Osteoblast (primary cell): ENCODE measurements around the gene ARID3C. TPM values are rescaled to one million over a fixed set of nuclear protein-coding genes. Genes with fewer than 3 reads are reported as not detected.

ENCODE experiments used
- DNase-seq: peaks from one replicate; pipeline ENCODE4 v3.0.0; 2011; ENCODE audit warnings: low spot score, mixed read lengths; ENCODE audit not compliant: insufficient read length; ENCODE audit errors: missing footprints
- H2AFZ ChIP-seq: 2 replicates; pipeline ENCODE4 v1.6.0; 2011; ENCODE audit warnings: mild to moderate bottlenecking, low read length
- H3K27ac ChIP-seq: 2 replicates; pipeline ENCODE4 v1.5.1; 2011; ENCODE audit warnings: mild to moderate bottlenecking, low read depth, low read length, moderate library complexity
- H3K27me3 ChIP-seq: 2 replicates; pipeline ENCODE4 v1.6.0; 2012; ENCODE audit warnings: mild to moderate bottlenecking, control low read depth, inconsistent platforms, low read length, moderate library complexity; ENCODE audit not compliant: insufficient read depth
- H3K36me3 ChIP-seq: 2 replicates; pipeline ENCODE4 v1.5.1; 2011; ENCODE audit warnings: mild to moderate bottlenecking, low read length, control low read depth, moderate library complexity; ENCODE audit not compliant: insufficient read depth
- H3K4me1 ChIP-seq: 2 replicates; pipeline ENCODE4 v1.5.1; 2011; ENCODE audit warnings: mild to moderate bottlenecking, low read length, control low read depth, moderate library complexity; ENCODE audit not compliant: insufficient read depth
- H3K4me2 ChIP-seq: 2 replicates; pipeline ENCODE4 v1.6.0; 2011; ENCODE audit warnings: mild to moderate bottlenecking, low read length; ENCODE audit not compliant: insufficient read depth
- H3K4me3 ChIP-seq: fragments of 200-600 bp; sonication (generic); 3 replicates; pipeline ENCODE4 v1.5.1; 2012; ENCODE audit warnings: mild to moderate bottlenecking, low read length, inconsistent platforms; ENCODE audit not compliant: insufficient read depth
- H3K79me2 ChIP-seq: 2 replicates; pipeline ENCODE4 v1.6.0; 2012; ENCODE audit warnings: mild to moderate bottlenecking, low read length, control low read depth, inconsistent platforms; ENCODE audit not compliant: insufficient read depth
- H3K9me3 ChIP-seq: 2 replicates; pipeline ENCODE4 v1.5.1; 2011; ENCODE audit warnings: low read depth, low read length, control low read depth
- H4K20me1 ChIP-seq: 2 replicates; pipeline ENCODE4 v1.6.0; 2012; ENCODE audit warnings: mild to moderate bottlenecking, low read length, control low read depth; ENCODE audit not compliant: insufficient read depth
- total RNA-seq: library from RNA; depleted of rRNA; stranded (reverse); fragments of >200 nt; gene quantifications from 2 replicates; pipeline ENCODE4 v1.2.3, GENCODE V29; 2012
- TF ChIP-seq, protein P1 (sequence below): IDR thresholded peaks from 2 replicates; pipeline ENCODE4 v1.5.1; 2011; ENCODE audit warnings: mild to moderate bottlenecking, low read depth, low read length, moderate library complexity; ENCODE audit errors: extremely low read depth

The ARID3C gene
- total RNA-seq, 1 donor = under 0.01 TPM

DNA sequence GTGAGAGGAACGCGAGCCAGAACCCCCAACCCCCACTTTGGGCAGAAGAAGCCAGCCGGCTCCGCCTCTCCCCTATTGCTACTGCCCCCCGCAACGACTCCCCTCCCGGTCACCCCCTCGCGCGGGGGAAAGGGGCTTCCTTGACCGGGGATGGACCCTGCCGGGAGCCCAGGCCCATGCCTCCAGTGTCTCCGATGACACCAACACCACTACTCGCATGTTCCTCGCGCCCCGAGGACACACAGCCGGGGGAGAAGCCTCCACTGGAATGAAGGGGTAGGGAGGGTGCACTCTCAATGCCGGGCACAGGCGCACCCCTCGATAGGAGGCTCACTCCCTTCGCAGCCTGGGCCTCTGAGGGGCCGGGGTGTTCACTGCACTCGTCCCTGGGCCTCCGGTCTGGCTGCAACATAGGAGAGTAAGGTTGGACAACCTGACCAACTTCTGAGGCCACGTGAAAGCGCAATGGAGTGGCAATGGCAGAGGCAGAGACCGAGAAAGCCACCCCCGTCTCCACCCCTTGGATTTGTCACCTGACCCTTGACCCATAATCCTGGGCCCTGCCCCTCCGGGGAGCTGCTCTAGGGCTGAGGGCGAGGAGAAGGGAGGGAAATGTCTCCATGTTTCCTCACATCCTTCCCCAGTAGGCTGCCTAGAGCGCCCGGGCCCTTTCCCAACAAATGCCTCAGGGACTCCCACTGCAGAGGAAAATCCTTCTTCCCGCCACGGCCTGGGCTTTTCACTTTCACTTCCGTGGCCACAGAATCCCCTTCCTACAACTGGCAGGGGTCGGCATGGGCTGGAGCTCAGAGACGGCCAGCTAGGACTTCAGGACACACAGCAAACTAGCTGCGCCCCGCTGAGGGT, 38.3 kb downstream of the ARID3C start:
- Histone ChIP-seq H3K36me3 (no peaks in the 10 kb centered on the region), H4K20me1 (peaks cover 5% of the 10 kb centered on the region), H3K4me1 (no peaks in the 10 kb centered on the region), H3K27me3 (peaks cover 81% of the 10 kb centered on the region), H3K79me2 (no peaks in the 10 kb centered on the region), H3K4me3 (peak overlapping the region; percentile 40), H3K9me3 (no peaks in the 10 kb centered on the region), H3K27ac (no peak overlapping the region), H2AFZ (no peak overlapping the region), H3K4me2 (peak overlapping the region; percentile 40)
- DNase-seq = peak; percentile 95
- TF ChIP-seq, protein P1, sequence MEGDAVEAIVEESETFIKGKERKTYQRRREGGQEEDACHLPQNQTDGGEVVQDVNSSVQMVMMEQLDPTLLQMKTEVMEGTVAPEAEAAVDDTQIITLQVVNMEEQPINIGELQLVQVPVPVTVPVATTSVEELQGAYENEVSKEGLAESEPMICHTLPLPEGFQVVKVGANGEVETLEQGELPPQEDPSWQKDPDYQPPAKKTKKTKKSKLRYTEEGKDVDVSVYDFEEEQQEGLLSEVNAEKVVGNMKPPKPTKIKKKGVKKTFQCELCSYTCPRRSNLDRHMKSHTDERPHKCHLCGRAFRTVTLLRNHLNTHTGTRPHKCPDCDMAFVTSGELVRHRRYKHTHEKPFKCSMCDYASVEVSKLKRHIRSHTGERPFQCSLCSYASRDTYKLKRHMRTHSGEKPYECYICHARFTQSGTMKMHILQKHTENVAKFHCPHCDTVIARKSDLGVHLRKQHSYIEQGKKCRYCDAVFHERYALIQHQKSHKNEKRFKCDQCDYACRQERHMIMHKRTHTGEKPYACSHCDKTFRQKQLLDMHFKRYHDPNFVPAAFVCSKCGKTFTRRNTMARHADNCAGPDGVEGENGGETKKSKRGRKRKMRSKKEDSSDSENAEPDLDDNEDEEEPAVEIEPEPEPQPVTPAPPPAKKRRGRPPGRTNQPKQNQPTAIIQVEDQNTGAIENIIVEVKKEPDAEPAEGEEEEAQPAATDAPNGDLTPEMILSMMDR = no peak

DNA sequence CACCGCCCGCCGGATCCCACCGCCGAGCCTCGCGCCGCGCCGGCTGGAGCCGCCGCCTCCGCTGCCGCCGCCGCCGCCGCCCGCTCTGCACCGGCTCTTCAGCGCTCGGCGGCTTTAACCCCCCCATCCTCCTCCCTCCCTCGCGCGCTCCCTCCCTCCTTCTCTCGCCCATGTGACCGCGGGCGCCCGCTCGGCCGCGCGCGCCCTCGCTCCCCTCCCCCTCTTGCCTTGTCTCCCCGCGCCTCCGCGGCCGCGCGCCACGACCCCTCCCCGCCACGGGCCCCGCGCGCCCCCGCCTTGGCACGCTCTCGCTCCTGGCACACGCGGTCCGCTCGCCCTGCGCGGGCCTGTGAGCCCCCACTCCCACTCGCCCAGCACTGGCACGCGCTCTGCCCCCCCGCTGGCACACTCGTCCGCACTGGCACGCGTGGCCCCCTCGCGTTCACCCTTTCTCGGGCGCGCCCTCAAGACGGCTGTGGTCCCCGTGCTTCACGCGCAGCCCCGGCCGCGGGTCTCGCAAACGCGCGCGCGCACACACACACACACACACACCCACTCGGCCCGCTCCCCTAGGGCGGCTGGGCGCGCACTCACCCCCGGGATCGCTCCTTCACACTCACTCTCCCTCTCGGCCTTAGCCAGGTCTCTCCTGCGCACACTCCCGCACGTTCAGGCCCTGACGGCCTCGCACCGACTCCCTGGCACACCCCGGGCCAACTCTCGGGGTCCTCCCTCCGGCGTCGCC, 39.1 kb downstream of the ARID3C start, which contains the start of gene CNTFR:
TSS of gene CNTFR (minus strand) at position 89 of the 745 bp plus-strand sequence. CDS start 20,743 bp downstream, outside the sequence.
- no peak for DNase-seq
- no peak within 1 kb of the TSS for H3K4me3 ChIP-seq
- H3K27me3 ChIP-seq = peaks cover 89% of the 10 kb centered on the region
- no peaks in the 10 kb centered on the region for H3K79me2 ChIP-seq
- TF ChIP-seq, protein P1 = no peak
- no peak within 1 kb of the TSS for H2AFZ ChIP-seq
- no peaks in the 10 kb centered on the region for H3K4me1 ChIP-seq
- H3K4me2 ChIP-seq = no peak within 1 kb of the TSS
- H3K27ac ChIP-seq = no peak within 1 kb of the TSS
- no peaks in the 10 kb centered on the region for H3K36me3 ChIP-seq
- no peaks in the 10 kb centered on the region for H3K9me3 ChIP-seq
- peaks cover 5% of the 10 kb centered on the region for H4K20me1 ChIP-seq

DNA sequence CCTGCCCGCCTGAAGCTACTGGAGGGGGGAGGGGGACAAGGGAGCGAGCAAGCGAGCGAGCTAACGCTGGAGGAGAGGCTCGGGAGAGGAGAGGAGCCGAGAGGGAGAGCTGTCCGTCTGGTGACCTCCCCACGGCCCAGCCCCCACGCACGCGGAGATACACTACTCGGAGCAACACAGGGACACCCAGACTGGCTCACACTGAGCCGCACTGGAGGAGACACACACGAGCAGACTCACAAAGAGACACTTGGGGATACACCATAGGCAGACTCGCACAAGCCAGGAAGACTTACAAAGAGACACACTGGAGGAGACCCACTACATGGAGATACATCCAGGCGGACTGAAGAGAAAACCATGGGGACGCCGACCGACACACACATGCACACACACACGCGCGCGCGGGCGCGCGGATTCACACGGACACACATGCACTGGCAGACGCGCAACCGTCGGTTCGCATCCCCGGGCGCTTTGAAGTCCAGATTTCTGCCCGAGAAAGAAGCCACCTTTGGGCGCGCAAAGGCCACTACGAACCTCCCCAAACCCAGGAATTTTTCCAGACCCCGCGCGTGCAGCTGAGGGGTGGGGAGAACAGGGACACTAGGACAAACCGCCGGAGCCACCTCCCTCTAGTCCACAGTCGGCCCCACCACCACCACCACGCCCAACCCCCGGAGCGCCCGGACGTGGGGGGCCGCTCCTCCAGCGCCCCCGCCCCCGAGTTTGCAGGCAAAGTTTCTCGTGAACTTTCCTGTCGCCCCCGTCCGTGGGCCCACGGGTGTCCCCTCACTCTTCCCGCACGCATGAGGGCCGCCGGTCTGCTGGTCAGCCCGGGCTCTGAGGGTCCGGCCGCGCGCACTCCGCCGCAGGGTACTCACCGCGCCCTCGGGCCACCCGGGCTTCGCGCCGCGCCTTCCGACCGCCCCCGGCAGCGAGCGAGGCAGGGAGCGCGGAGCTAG, 39.9 kb downstream of the ARID3C start:
- peaks cover 87% of the 10 kb centered on the region for H3K27me3 ChIP-seq
- H4K20me1 ChIP-seq = peaks cover 3% of the 10 kb centered on the region
- no peaks in the 10 kb centered on the region for H3K79me2 ChIP-seq
- H3K4me1 ChIP-seq = no peaks in the 10 kb centered on the region
- DNase-seq = no peak
- H2AFZ ChIP-seq = no peak overlapping the region
- no peak overlapping the region for H3K27ac ChIP-seq
- no peaks in the 10 kb centered on the region for H3K36me3 ChIP-seq
- H3K9me3 ChIP-seq = no peaks in the 10 kb centered on the region
- no peak overlapping the region for H3K4me3 ChIP-seq
- H3K4me2 ChIP-seq = no peak overlapping the region
- TF ChIP-seq, protein P1 = no peak
